Measurements from ENCODE around the gene ARL5B.
"Not testable (repeated sequence)": the region's sequence is repeated elsewhere in the genome, so short reads cannot be mapped to it uniquely, and the experiment has no call there.

The ARL5B gene, protein sequence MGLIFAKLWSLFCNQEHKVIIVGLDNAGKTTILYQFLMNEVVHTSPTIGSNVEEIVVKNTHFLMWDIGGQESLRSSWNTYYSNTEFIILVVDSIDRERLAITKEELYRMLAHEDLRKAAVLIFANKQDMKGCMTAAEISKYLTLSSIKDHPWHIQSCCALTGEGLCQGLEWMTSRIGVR

GRCh38 chr10:18659125-18659818 is at the start of gene ARL5B:
Gene ARL5B, plus strand, starts transcription at chr10:18659431. Its CDS starts 207 bp downstream, at chr10:18659638.
- in situ Hi-C loops (cut with HindIII; ENCODE audit: low sequenced_read_pairs): no loop called here

GRCh38 chr10:18610517-18610916 is 48.7 kb upstream of the ARL5B start:
- in situ Hi-C loops (cut with HindIII; ENCODE audit: low sequenced_read_pairs): no loop called here

DNA sequence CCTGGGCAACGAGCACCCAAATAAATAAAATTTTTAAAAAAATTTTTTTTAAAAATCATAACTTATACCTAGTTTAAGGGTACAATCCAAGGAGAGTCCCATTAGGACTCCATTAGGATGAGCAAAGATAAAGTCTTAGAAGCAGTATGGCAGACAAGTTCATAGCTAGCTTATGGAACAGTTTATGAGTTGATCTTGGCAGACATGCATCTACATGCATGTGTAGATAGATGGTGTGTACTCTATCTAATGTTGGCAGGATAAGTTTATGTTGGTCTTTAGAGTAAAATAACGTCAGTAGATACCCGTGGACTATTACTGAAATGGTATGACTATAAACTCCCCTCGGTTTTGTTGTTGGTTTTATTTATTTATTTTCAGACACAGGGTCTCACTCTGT is 48.1 kb upstream of the ARL5B start:
- in situ Hi-C loops (cut with HindIII; ENCODE audit: low sequenced_read_pairs): no loop called here

- in situ Hi-C loops (cut with HindIII; ENCODE audit: low sequenced_read_pairs): no loop called here
Measured at GRCh38 chr10:18615618-18616017, 43.6 kb upstream of the ARL5B start.

DNA sequence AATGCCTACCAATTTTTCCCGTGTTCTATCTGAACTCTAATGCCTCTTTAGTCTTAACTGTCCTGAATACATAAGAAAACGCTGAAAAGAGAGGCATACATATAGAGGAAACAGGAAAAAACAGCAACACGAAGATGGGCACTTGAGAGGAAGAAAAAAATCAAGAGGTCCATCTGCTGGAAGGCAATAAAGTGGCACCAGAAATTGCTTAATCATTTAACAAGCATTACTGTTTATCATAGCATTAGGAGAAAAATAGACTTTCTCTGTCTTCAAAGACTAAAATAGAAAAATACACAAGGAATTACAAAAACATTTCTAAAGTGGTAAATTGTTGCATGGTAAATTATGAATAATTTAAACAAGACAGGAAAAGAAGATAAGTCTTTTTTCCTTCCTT is 42.9 kb upstream of the ARL5B start:
- in situ Hi-C loops (cut with HindIII; ENCODE audit: low sequenced_read_pairs): no loop called here

GRCh38 chr10:18619016-18619415 is 40.2 kb upstream of the ARL5B start:
- in situ Hi-C loops (cut with HindIII; ENCODE audit: low sequenced_read_pairs): no loop called here

DNA sequence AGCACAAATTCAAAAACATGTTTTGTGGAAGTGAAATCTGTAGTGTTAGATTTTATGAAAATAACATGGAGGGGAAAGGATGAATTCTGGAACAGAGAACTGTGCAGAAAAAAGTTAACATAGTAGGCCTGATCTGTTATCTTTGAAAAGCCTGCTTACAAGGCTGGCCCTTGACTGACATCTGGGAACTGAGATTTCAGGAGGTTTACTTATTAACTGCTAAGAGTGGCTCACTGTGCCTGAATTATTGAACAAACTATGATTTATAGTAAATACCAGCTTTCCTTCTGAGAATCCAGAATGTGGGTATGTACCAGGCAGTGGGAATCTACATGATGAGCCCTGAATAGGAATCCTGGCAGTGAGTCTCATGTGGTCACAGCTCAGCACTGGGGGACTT is 38.4 kb upstream of the ARL5B start:
- in situ Hi-C loops (cut with HindIII; ENCODE audit: low sequenced_read_pairs): no loop called here

DNA sequence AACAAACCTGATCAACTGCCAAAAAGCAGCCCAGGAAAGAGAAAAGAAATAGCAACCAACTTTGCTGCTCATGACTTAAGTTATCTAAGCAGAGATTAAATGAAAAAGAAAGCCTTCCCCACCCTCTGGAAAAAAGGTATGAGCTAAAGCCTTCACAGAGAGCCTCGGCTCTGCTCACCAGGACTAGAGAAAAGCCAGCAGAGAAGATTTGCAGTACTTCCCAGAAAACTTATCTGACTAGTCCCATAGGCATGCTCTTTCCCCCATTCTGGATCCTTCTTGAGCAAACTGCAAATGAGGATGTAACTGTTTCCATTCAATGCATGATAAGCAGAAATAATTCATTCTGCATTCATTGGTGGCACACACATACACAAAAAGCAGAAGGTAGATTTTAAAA is 35.6 kb upstream of the ARL5B start:
- in situ Hi-C loops (cut with HindIII; ENCODE audit: low sequenced_read_pairs): not testable (repeated sequence)

DNA sequence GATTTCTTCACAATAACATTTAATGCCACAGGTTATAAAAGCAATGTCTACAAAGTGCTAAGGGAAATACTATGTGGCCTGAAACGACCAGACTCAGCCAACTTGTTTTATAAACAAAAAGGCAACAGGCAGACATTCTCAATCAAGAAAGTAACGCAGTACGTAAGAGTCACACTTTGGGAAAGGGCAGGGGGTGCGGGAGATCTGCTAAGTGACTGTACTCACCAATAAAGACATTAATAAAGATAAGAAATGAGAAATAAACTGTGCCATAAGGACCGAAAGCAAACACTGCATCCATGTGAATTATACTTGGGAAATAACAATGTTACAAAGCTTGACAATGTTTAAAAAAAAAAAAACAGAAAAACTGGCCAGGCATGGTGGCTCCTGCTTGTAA is 33.3 kb upstream of the ARL5B start:
- in situ Hi-C loops (cut with HindIII; ENCODE audit: low sequenced_read_pairs): no loop called here

DNA sequence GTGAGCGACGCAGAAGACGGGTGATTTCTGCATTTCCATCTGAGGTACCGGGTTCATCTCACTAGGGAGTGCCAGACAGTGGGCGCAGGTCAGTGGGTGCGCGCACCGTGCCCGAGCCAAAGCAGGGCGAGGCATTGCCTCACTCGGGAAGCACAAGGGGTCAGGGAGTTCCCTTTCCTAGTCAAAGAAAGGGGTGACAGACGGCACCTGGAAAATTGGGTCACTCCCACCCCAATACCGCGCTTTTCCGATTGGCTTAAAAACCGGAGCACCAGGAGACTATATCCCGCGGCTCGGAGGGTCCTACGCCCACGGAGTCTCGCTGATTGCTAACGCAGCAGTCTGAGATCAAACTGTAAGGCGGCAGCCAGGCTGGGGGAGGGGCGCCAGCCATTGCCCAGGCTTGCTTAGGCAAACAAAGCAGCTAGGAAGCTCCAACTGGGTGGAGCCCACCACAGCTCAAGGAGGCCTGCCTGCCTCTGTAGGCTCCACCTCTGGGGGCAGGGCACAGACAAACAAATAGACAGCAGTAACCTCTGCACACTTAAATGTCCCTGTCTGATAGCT is 31.7 kb upstream of the ARL5B start:
- in situ Hi-C loops (cut with HindIII; ENCODE audit: low sequenced_read_pairs): not testable (repeated sequence)

- in situ Hi-C loops (cut with HindIII; ENCODE audit: low sequenced_read_pairs): not testable (repeated sequence)
Measured at GRCh38 chr10:18632500-18632899, 26.7 kb upstream of the ARL5B start.

GRCh38 chr10:18635995-18636394 is 23.2 kb upstream of the ARL5B start:
- in situ Hi-C loops (cut with HindIII; ENCODE audit: low sequenced_read_pairs): no loop called here

DNA sequence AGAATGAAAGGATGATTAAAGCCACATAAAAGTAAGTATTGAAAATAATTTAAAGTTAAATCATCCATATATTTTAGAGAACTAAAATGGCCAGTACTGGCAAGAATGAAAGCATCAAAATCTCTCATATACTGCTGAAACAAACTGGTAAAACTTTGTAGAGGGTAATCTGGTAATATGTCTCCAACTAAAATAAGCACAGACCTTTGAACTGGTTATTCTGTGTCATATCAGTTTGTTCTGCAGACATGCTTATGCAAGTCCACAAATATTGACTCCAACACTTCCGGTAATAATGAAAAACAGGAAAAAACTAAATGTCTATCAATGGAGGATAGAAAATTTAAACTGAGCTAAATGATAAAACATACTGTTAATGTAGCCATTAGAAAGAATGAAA is 21.8 kb upstream of the ARL5B start:
- in situ Hi-C loops (cut with HindIII; ENCODE audit: low sequenced_read_pairs): not testable (repeated sequence)

DNA sequence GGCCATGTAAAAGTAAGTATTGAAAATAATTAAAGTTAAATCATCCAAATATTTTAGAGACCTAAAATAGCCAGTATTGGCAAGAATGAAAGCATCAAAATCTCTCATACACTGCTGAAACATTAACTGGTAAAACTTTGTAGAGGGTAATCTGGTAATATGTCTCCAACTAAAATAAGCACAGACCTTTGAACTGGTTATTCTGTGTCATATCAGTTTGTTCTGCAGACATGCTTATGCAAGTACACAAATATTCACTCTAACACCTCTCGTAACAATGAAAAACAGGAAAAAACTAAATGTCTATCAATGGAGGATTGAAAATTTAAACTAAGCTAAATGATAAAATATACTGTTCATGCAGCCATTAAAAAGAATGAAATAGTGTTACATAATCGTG is 19.5 kb upstream of the ARL5B start:
- in situ Hi-C loops (cut with HindIII; ENCODE audit: low sequenced_read_pairs): not testable (repeated sequence)

GRCh38 chr10:18647151-18647550 is 12.1 kb upstream of the ARL5B start:
- in situ Hi-C loops (cut with HindIII; ENCODE audit: low sequenced_read_pairs): no loop called here

DNA sequence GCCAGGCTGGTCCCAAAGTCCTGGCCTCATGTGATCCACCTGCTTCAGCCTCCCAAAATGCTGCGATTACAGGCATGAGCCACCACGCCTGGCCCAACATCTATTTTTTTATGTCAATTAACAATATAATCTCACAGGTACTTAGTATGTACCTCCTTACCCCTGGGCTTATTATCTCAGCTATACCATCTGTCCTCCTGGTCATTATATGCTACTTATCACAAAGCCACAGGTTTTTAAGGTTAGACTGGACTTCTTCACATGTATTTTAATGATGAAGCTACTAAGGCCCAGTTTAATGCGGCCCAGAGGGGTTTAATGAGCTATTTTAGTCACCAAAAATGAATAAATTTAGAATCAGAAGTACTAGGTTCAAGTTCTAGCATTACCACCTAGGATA is 11.3 kb upstream of the ARL5B start:
- in situ Hi-C loops (cut with HindIII; ENCODE audit: low sequenced_read_pairs): no loop called here

- in situ Hi-C loops (cut with HindIII; ENCODE audit: low sequenced_read_pairs): no loop called here
Measured at GRCh38 chr10:18649364-18649959, 9.8 kb upstream of the ARL5B start.

DNA sequence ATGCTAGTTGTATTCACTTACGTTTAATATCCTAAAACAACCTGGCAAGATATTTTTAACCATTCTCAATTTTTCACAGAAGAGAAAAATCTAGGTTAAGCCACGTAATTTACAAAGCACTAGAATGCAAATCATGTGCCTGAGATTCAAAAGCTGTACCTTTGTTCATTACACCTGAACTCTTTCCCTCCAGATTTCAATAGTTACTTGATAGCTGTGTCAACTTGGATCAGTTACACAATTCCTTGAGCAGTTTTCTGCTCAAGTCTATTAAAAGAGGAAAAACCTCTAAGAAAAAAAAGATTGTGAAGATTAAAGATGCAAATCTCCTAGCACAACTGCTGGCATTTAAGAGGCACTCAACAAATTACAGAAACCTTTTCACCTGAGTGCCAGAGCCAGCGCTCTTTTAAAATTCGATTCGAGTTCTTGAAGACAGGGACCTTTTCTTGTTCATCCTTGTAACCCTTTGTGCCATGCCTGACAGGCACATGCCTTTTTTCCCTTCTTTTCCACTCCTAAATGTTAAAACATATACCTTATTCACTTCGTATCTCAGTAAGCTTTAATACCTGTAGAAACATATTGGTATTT is 8.7 kb upstream of the ARL5B start:
- in situ Hi-C loops (cut with HindIII; ENCODE audit: low sequenced_read_pairs): no loop called here

DNA sequence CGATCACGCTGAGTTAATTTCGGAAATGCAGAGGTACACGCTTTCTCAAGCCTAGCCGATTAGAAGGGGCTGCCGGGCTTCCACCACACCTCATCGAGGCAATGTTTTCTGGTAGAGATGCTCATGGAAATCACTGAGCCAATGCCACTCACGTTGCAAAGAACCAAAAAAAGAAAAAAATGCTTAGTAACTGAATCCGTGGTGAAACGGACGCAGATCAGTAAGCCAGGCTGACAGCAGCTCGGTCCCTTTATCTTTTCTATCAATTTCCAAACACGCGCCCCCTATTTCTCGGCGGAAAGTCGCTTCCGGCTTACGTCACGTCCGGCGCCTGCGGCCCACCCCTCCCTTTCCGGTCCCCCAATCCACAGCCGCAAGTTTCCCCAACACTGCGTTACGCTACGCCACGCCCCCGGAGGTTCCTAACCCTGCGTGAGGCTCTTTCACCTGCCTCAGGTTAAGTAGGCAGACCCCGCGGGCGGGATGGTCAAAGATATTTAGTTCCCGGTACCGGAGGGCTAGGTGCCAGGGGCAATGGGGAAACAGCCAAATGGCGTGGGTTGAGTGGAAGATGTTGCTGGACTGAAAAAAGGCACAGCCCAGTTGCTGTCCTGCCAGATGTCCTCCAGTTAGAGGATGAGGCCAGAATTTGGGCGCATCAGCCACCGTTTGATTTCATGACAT is 7.8 kb upstream of the ARL5B start, which contains the start of gene NSUN6:
Gene NSUN6 (minus strand): TSS at position 264 of the 684 bp plus-strand sequence. CDS start 384 bp downstream, outside the sequence.
- in situ Hi-C loops (cut with HindIII; ENCODE audit: low sequenced_read_pairs): no loop called here

- in situ Hi-C loops (cut with HindIII; ENCODE audit: low sequenced_read_pairs): no loop called here
Measured at GRCh38 chr10:18653112-18653511, 6.1 kb upstream of the ARL5B start.

DNA sequence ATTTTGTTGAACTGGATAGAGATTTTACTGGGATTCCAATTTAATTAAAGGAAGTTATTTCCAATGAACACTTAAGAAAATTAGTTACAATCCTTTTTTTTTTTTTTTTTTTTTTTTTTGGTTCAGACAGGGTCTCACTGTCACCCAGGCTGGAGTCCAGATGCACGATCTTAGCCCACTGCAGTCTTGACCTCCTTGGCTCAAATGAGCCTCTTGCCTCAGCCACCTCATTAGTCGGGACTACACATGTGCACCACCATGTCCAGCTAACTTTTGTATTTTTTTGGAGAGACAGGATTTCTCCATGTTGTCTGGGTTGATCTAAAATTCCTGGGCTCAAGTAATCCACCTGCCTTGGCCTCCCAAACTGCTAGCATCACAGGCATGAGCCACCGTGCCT is 2.5 kb upstream of the ARL5B start:
- in situ Hi-C loops (cut with HindIII; ENCODE audit: low sequenced_read_pairs): no loop called here

Measured in endothelial cell of hepatic sinusoid (primary cell).